Measurements from ENCODE around the gene SLC22A23.

- TF ChIP-seq, protein P1, sequence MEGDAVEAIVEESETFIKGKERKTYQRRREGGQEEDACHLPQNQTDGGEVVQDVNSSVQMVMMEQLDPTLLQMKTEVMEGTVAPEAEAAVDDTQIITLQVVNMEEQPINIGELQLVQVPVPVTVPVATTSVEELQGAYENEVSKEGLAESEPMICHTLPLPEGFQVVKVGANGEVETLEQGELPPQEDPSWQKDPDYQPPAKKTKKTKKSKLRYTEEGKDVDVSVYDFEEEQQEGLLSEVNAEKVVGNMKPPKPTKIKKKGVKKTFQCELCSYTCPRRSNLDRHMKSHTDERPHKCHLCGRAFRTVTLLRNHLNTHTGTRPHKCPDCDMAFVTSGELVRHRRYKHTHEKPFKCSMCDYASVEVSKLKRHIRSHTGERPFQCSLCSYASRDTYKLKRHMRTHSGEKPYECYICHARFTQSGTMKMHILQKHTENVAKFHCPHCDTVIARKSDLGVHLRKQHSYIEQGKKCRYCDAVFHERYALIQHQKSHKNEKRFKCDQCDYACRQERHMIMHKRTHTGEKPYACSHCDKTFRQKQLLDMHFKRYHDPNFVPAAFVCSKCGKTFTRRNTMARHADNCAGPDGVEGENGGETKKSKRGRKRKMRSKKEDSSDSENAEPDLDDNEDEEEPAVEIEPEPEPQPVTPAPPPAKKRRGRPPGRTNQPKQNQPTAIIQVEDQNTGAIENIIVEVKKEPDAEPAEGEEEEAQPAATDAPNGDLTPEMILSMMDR (IDR thresholded peaks at IDR 0.05 in 4 of 5, conservative IDR thresholded peaks at IDR 0.05 in 1 of 5): no peak
- TF ChIP-seq POLR2A (IDR thresholded peaks at IDR 0.05): no peak
These were observed 146.8 kb downstream of the SLC22A23 start for GRCh38 chr6:3310051-3310448.

Measured in gastrocnemius medialis (tissue), 4 donors.